ENCODE measurements around the gene FAM219A.
"Not testable (repeated sequence)": the region's sequence is repeated elsewhere in the genome, so short reads cannot be mapped to it uniquely, and the experiment has no call there.

Gene FAM219A

DNA sequence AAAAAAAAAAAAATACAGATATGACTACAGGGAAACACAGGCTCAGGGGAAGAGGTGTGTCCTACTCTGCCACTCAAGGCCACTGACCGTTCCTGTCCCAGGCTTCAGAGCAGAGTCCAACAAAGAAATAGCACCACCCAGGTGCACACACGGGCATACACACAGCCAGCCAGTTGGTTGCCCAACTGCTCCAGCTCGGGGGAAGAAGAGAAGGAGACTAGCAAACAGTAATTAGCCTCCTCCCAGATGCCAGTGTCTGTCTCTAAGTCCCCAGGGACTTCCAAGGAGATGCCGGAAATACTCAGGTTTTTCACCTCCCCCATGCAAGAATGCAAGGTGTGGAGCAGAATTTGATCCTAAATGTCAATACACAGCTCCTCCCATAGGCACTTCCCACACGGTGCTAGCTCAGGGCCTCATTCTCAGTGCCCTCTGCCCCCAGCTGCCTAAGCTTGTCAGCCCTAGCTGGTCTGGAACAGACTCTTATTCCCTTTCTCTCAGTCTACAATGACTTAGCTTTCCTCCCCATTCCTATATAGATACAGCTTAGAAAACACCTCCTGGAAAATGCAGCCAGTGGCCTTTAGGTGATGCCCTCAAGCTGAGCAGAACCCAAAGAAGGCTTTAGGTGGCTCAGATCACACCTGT is 83.3 kb downstream of the FAM219A start:
- no peak for DNase-seq

DNA sequence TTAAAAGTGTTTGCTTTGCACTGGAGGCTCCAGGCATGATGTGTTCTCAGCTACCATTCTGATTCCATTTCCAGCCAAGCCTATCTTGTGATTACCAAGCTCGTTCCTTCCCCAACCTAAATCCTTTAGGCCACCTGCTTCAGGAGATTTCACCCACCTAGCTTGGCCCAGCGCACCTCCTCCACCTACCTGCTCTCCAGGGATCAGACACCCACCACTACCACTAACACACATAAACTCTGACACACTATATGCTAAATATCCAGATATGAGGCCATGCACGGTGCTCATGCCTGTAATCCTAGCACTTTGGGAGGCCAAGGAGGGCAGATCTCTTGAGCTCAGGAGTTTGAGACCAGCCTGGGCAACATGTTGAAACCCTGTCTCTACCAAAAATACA is 84.0 kb downstream of the FAM219A start:
- no peak for DNase-seq

DNA sequence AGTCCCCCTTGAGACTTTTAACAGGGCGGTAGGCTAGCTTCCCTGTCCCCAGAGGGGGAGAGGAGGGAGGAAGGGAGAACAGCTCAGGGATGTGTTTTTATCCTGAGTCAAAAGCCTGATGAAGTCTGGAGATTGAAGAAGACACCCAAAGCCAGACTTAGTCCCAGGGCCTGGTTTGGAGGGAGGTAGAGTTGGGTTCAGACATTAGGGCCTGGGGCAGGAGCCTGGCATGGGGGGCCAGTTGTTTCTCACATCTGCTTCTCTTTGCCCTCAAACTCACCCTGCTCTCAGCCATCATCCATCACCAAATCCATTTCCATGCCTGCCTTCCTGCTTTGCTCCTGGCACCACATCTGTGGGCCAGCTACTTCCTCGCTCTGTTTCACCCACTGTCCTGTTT is 84.6 kb downstream of the FAM219A start:
- no peak for DNase-seq

DNA sequence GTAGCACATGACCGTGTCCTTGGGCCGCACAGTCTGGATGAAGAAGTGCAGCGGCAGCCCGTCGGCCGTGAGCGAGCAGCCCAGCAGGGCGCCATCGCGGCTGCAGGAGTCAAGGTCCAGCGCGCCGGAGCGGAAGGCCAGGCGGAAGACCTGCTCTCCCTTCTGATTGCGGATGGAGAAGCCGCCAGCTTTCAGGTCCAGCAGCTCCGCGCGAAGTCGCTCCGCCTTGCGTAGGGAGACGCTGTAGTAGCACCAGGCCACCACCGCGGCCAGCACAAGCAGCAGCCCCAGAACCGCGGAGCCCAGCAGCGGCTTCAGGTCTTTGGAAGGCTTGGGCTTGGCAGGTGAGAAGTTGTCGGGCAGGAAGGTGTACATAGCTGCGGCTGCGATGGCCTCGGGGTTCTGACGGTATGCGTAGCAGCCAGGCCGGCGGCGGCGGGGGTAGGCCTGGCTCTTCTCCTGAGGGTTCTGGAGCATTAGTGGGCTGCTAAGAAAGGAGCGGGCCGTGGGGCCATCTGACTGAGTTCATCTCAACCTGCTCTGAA is 85.8 kb downstream of the FAM219A start:
- no peak for DNase-seq

DNA sequence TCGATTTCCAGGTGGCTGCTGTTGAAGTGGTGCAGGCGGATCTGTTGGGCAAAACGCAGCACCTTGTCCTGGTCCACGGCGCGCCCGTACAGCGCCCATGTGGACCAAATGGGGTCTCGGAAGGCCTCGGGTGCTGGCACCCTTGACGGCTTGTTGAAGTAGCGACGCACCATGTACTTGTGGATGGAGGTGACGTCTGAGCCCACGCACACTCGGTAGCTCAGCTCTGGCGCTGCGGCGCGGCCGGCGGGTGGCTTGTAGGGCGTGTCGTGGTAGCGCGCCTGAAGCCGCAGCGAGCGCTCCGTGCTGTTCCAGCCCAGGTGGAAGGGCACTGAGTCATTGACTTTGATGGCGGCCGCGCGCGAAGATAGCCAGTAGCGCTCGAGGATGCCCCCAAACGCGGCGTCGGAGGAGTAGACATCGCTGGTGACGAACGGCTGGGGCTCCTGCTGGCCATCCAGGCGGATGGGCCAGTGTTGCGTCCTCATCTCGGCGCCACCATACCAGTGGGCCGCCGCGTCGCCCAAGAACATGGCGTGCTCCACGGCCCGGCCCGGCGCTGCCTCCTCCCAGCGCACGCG is 86.4 kb downstream of the FAM219A start:
- no peak for DNase-seq

DNA sequence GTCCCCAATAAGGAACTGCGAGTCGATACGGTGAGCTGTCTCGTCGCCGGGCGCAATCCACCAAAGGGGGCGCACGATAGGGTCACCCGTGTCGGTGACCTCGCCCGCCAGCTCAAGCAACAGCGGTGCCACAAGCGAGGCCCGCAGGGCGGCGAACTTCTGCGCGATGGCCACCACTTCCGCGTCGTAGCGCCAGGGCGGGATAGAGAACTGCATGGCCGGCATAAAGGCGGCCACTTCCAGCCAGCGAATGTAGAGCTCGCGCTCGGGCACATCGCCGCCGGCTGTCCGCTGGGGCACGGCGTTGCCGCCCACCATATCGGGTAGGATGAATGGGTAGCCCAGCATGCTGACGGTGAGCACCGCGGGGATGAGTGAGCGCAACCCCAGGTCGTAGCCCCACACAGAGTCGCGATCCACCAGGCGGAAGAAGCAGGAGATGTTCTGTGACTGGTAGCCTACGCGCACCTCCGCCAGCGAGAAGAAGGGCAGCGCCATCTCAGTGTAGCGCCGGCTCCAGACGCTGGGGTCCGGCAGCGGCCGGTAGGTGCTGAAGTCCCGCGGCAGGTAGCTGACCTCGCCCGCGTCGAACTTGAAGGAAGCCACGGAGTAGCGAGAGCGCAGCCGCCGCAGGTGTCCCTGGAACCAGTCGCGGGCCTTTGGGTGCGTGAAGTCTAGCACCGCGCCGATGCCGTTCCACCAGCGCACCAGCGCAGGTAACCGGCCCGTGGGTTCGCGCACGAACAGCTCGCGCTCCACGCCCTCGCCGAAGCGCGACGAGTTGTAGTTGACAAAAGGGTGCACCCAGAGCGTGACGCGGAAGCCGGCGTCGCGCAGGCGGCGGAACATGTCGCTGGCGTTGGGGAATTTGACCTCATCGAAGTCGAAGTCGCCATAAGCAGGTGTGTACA is 87.1 kb downstream of the FAM219A start:
- DNase-seq: peak; percentile 40

DNA sequence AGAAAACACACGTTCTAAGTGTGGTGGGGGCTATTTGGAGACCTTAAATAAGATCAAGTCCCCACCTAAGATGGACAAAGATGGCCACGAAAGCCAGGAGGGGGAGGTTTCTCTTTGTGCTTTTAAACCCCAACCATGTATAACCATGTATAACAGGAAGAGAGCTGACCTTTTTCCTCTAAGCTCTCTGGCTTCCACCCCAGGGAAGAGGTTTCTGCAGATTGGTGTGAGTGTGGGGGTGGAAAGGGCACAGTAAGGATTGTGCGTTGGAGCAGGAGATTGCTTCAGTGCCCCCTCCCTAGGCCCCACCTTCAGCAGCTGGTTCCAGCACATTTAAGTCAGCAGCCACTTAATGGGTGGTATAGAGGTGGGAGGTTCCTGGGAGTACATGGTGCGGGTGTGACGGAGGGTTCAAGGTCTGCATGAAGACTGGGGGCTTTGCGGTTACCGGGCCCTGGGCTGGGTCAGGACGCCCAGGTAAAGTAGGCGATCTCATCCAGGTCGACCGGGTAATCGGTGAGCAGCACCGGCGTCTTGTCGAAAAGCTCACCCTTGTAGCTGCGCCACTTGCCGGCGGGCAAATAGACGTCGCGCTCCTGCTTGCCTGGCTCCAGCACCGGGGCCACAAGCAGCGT is 87.9 kb downstream of the FAM219A start:
- DNase-seq: no peak

DNA sequence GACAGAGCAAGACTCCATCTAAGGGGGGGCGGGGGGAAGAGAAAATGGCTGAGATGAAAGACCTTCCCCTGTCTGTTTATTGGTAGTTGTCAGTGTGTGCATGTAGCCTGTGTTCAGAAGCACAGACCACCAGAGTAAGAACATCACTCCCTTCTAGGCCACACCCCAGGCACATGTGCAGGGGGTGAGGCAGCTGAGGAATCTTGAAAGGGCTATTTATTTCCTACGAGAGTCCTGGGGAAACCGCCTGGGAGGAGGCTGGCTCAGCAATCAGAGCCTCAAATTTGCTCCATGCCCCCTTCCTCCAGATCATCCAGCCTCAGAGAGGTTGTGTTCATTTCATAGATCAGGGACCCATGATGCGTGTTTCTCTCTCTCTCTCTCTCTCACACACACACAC is 88.7 kb downstream of the FAM219A start:
- DNase-seq: no peak

DNA sequence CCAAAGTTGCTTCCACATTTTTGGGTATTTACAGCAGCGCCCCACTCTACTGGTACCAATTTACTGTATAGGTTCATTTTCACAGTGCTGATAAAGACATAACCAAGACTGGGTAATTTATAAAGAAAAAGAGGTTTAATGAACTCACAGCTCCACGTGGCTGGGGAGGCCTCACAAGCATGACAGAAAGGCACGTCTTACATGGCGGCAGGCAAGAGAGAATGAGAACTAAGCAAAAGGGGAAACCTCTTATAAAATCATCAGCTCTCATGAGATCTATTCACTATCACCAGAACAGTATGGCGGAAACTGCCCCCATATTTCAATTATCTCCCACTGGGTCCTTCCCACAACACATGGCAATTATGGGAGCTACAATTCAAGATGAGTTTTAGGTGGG is 89.6 kb downstream of the FAM219A start:
- not testable (repeated sequence) for DNase-seq

DNA sequence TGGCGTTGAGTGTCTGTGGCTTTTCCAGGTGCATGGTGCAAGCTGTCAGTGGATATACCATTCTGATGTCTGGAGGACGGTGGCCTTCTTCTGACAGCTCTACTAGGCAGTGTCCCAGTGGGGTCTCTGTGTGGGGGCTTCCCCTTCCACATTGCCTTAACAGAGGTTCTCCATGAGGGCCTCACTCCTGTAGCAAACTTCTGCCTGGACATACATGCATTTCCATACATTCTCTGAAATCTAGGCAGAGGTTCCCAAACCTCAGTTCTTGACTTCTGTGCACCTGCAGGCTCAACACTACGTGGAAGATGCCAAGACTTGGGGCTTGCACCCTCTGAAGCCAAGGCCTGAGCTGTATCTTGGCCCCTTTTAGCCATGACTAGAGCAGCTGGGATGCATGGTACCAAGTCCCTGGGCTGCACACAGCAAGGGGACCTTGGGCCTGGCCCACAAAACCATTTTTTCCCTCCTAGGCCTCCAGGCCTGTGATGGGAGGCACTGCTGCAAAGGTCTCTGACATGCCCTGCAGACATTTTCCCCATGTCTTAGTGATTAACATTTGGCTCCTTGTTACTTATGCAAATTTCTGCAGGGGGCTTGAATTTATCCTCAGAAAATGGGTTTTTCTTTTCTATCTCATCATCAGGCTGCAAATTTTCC is 90.5 kb downstream of the FAM219A start:
- not testable (repeated sequence) for DNase-seq

DNA sequence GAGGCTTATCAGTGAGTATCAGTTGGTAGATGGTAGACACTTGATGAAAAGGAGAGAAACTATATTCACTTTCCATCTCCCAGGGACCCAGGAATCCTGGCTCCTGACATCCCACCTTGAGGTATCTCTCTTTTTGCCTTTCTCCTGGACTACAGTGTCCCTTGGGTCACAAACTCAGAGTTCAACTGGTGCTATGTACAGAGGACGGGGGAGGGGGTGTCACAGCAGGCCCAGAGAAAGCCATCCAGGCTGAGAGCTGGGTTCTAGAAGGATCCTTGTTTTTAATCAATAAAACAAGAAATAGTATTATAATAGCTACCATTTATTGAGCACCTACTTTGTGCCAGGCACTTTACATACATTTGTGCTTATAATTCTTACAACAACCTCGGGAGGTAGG is 92.0 kb downstream of the FAM219A start:
- DNase-seq: no peak

DNA sequence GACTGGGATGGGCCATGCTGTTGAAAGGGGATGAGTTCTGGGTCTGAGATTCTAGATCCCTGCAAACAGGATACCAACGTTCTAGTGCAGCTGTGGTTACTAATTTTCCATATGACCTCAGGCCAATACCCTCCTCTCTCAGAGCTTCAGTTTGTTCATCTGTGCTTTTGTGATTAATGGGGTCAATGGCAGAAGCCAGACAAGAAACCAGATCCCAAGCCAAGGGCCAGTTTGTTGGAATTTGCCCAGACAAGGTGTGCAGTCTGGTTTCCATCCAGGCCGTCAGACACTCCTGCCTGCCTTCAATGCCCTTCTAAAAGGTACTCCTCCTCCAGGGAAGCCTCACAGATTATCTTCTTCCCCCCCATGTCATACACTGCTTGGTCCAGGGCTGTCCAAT is 93.1 kb downstream of the FAM219A start:
- no peak for DNase-seq

DNA sequence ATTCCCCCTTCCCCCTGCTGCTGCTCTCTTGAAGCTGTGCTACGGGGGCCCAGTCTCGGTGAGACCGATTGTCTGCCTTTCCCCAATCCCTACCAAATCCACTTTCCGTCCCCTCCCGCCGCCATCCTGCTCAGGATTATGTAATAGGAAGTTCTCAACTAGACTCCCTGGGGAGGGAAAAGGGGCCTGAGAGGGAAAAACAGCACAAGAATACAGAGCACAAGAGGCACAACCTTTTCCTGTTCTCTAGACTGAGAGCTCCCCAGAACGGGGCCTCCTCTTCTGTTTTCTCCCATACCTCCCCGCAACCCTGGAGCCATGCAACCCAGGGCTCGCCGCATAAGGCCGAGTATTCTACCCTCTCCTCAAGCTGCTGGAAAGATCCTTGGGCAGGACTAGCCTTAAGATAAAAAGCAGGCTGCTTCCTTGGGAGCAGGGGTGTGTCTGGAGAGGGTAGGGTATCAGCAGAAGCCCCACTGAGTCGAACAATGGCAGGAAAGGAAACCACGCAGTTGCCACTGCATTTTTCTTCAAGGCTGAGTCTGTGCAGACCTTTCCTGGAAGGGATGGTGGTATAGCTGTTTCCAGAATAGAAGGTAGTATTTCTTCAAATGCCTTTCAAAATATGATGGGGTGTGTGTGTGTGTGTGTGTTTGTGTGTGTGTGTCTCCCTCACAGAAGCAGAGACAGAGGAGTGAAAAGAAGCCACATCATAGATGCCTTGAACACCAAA is 94.6 kb downstream of the FAM219A start:
- DNase-seq: no peak

DNA sequence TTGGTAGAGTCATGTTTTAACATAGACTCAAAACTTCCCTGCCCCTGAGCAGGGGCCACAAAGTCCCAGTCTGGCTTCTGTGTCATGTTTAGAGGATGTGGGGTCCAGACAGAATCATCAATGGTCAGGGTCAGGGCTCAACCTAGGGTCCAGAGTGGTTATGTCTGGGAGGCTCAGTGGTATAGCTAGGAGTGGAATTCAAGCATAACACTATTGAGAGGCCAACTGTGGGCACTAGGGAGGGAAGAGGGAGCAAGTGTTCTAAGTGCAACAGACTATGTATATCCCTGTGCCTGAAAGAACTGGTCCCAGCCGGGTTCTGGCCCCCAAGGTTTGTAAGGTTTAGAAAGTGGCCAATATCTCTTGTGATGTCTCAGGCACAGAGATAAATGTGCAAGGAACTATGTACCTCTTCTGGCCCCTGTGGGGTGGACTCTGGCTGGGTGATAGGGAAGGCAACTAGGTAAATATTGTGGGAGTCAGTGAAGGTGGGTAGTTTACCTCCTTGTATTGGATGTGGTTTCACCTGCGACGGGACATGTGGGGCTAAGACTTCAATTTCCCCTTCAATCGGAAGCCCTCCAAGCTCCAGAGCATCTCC is 95.7 kb downstream of the FAM219A start:
- DNase-seq: no peak

DNA sequence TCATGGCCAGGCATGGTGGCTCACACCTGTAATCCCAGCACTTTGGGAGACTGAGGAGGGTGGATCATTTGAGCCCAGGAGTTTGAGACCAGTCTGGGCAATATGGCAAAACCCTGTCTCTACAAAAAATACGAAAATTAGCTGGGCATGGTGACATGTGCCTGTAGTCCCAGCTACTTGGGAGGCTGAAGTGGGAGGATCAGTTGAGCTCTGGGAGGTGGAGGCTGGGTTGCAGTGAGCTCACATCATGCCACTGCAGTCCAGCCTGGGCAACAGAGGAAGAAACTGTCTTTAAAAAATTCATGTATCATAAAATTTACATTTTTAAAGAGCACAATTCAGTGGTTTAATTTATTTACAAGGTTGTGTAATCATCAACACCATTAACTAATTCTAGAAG is 105.4 kb downstream of the FAM219A start:
- DNase-seq: not testable (repeated sequence)

DNA sequence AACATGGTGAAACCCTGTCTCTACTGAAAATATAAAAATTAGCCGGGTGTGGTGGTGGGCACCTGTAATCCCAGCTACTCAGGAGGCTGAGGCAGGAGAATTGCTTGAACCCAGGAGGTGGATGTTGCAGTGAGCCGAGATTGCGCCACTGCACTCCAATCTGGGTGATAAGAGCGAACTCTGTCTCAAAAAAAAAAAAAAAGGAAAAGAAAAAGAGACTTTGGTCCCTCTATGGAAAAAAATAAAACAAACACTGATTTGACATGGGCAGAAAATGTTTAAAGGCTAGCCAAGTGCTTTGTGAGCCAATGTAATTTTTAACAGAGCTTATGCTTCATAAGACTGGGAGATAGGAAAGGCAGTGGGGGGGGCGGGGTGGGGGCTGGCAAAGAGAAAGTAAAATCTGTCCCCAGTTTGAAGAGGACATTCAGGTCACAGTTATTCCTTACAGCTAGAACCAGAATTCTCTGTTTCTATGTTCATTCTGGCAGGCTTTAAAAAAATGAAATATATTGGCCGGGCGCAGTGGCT is 106.2 kb downstream of the FAM219A start:
- not testable (repeated sequence) for DNase-seq

DNA sequence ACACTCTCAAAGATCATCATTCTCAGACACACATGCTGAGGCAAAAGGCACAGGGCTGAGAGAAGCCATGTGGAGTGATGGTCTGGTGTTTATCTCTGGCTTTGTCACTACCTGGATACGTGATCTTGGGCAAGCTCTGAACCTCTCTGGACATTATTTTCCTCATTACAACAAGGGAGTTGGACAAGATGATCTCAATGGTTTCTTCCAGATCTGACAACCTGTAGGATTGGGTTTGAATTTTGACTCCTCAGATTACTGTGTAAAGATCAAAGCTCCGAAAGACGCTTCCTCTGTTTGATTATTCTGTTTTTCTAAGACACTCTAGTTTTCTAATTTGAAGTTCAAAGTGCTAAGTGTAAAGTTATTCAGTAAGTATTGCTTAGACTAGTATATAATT is 109.0 kb downstream of the FAM219A start:
- no peak for DNase-seq
